Liver (tissue), 9 donors: ENCODE measurements around the gene ADRA2C. TPM values are rescaled to one million over a fixed set of nuclear protein-coding genes. Genes with fewer than 3 reads are reported as not detected.

Experiments
- DNase-seq: peaks from one replicate; pipeline ENCODE4 v3.0.0-alpha.2; 2017; ENCODE audit warnings: low spot score
- H3K27ac ChIP-seq, 2 donors: one replicate each; pipeline ENCODE4 v1.7.0; 2013; ENCODE audit warnings: inconsistent platforms in 2 of 2, low read length in 2 of 2, control low read depth in 1 of 2, low read depth in 1 of 2, mild to moderate bottlenecking in 1 of 2
- H3K27me3 ChIP-seq, 4 donors: one replicate each; pipeline versions ENCODE4 v1.6.1 to v1.7.0; 2013; ENCODE audit warnings: low read length in 3 of 4, inconsistent platforms in 1 of 4, mild to moderate bottlenecking in 1 of 4, moderate library complexity in 1 of 4; ENCODE audit not compliant: control insufficient read depth in 4 of 4, insufficient read depth in 4 of 4
- H3K36me3 ChIP-seq, 4 donors: one replicate each; pipeline versions ENCODE4 v1.6.1 to v1.7.0; 2013; ENCODE audit warnings: low read length in 3 of 4, mild to moderate bottlenecking in 3 of 4, low read depth in 1 of 4, moderate library complexity in 1 of 4; ENCODE audit not compliant: control insufficient read depth in 4 of 4, insufficient read depth in 3 of 4
- H3K4me1 ChIP-seq, 4 donors: one replicate each; pipeline versions ENCODE4 v1.6.1 to v1.7.0; 2013; ENCODE audit warnings: low read length in 3 of 4, mild to moderate bottlenecking in 3 of 4, moderate library complexity in 1 of 4; ENCODE audit not compliant: control insufficient read depth in 4 of 4, insufficient read depth in 4 of 4
- H3K4me3 ChIP-seq, 3 donors: one replicate each; pipeline versions ENCODE4 v1.6.1 to v1.7.0; 2013; ENCODE audit warnings: low read length in 3 of 3, control low read depth in 1 of 3, low read depth in 1 of 3, mild to moderate bottlenecking in 1 of 3
- H3K9ac ChIP-seq, 2 donors: one replicate each; pipeline ENCODE4 v1.7.0; 2013; ENCODE audit warnings: low read length in 2 of 2, mild to moderate bottlenecking in 2 of 2, moderate library complexity in 2 of 2, control low read depth in 1 of 2, low read depth in 1 of 2
- H3K9me3 ChIP-seq, 4 donors: one replicate each; pipeline versions ENCODE4 v1.6.1 to v1.7.0; 2013; ENCODE audit warnings: low read length in 3 of 4; ENCODE audit not compliant: control insufficient read depth in 4 of 4
- EGR1 ChIP-seq, 2 donors: IDR thresholded peaks; 2 replicates each; pipeline ENCODE4 v1.6.1; 2016 to 2018; ENCODE audit warnings: antibody characterized with exemption in 2 of 2, low read depth in 2 of 2
- FOXA1 ChIP-seq: IDR thresholded peaks from 2 replicates; pipeline ENCODE4 v1.6.1; 2016; ENCODE audit warnings: antibody characterized with exemption
- FOXA2 ChIP-seq: IDR thresholded peaks from 2 replicates; pipeline ENCODE4 v1.6.1; 2016; ENCODE audit warnings: antibody characterized with exemption
- GABPA ChIP-seq, 2 donors: IDR thresholded peaks in 1 of 2; conservative IDR thresholded peaks in 1 of 2; 2 replicates each; pipeline ENCODE4 v1.6.1; 2016; ENCODE audit warnings: antibody characterized with exemption in 2 of 2, mild to moderate bottlenecking in 1 of 2, moderate library complexity in 1 of 2
- HNF4A ChIP-seq, 2 donors: conservative IDR thresholded peaks; 2 replicates each; pipeline ENCODE4 v1.6.1; 2016; ENCODE audit warnings: antibody characterized with exemption in 2 of 2, mild to moderate bottlenecking in 2 of 2
- HNF4G ChIP-seq: IDR thresholded peaks from 2 replicates; pipeline ENCODE4 v1.6.1; 2016; ENCODE audit warnings: antibody characterized with exemption
- JUND ChIP-seq, 2 donors: IDR thresholded peaks; 2 replicates each; pipeline ENCODE4 v1.6.1; 2016; ENCODE audit warnings: antibody characterized with exemption in 2 of 2
- NR2F2 ChIP-seq: IDR thresholded peaks from 2 replicates; pipeline ENCODE4 v1.6.1; 2016; ENCODE audit warnings: antibody characterized with exemption
- RAD21 ChIP-seq, 2 donors: IDR thresholded peaks; 2 replicates each; pipeline ENCODE4 v1.6.1; 2016; ENCODE audit warnings: antibody characterized with exemption in 2 of 2, mild to moderate bottlenecking in 2 of 2
- RXRA ChIP-seq, 2 donors: IDR thresholded peaks; 2 replicates each; pipeline ENCODE4 v1.6.1; 2017 to 2018; ENCODE audit warnings: antibody characterized with exemption in 2 of 2, mild to moderate bottlenecking in 1 of 2
- SP1 ChIP-seq: IDR thresholded peaks from 2 replicates; pipeline ENCODE4 v1.6.1; 2018; ENCODE audit warnings: antibody characterized with exemption, mild to moderate bottlenecking
- TAF1 ChIP-seq: conservative IDR thresholded peaks from 2 replicates; pipeline ENCODE4 v1.6.1; 2016; ENCODE audit warnings: antibody characterized with exemption, mild to moderate bottlenecking
- YY1 ChIP-seq: IDR thresholded peaks from 2 replicates; pipeline ENCODE4 v1.6.1; 2016; ENCODE audit warnings: antibody characterized with exemption, mild to moderate bottlenecking
- WGBS: extraction: QIAGEN DNeasy Blood & Tissue Kit; methylation state at CpG from one replicate; pipeline ENCODE4 v1.1.7; 2013; 5-methylcytosine and 5-hydroxymethylcytosine counted together
- polyA plus RNA-seq, 2 donors: library from polyadenylated mRNA; stranded (reverse) in 1 of 2; unstranded in 1 of 2; fragments of 200-250 nt in 1 of 2; fragments of >200 nt in 1 of 2; fragmentation: Nextera tagmentation in 1 of 2; extraction: Ambion mirVana in 1 of 2; gene quantifications; one replicate each; pipeline versions ENCODE4 v1.2.1 to v1.2.3, GENCODE V29; 2013 to 2015
- total RNA-seq, 2 donors: library from RNA; depleted of rRNA; stranded (reverse); fragments of >200 nt; gene quantifications; one replicate each; pipeline ENCODE4 v1.2.3, GENCODE V29; 2014
- TF ChIP-seq, protein P1 (sequence below): IDR thresholded peaks from 2 replicates; pipeline ENCODE4 v1.6.1; 2016; ENCODE audit warnings: antibody characterized with exemption
- TF ChIP-seq, protein P2 (sequence below): IDR thresholded peaks from 2 replicates; pipeline ENCODE4 v1.6.1; 2016; ENCODE audit warnings: antibody characterized with exemption
- TF ChIP-seq, protein P3 (sequence below): IDR thresholded peaks from 2 replicates; pipeline ENCODE4 v1.6.1; 2016; ENCODE audit warnings: antibody characterized with exemption
- TF ChIP-seq, protein P4 (sequence below): IDR thresholded peaks from 2 replicates; pipeline ENCODE4 v1.6.1; 2016; ENCODE audit warnings: antibody characterized with exemption, mild to moderate bottlenecking
- donor health status: healthy.
- donor health status: healthy.
- donor health status: healthy.
- donor health status: healthy.
- donor health status: healthy.

ADRA2C gene
- total and polyA plus RNA-seq, 4 donors = 0.19 to 1.1 (median 0.28) TPM; not detected in 1

DNA sequence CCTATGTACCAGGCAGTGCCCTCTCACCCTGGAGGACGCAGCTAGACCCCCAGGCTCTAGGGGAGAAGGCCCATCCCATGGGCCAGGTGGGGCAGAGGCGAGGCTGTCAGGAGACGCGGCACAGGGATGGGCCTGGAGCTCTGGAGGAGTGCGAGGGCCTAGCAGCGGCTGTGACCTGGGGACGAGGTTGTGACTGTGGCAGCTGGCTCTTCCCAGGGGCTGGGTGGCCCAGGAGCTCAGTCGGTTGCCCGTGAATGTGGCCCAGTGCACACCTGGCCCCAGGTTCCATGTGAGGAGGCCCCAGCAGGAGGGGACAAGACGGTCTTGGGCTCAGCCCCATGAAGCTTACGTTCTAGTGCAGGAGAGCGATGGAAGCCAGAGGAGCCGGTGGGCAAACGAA, 31.0 kb upstream of the ADRA2C start:
- no peak overlapping the region for H3K4me3 ChIP-seq
- no peaks in the 10 kb centered on the region for H3K9me3 ChIP-seq
- H3K9ac ChIP-seq = no peak overlapping the region
- WGBS = 88% methylated on average over 14 of the region's 14 CpGs
- H3K27me3 ChIP-seq = peaks cover 0 to 3% (median 0%) of the 10 kb centered on the region in 4 donors
- H3K27ac ChIP-seq = no peak overlapping the region
- H3K4me1 ChIP-seq = no peaks in the 10 kb centered on the region
- no peaks in the 10 kb centered on the region for H3K36me3 ChIP-seq
- no peak for DNase-seq
- no peak for TF ChIP-seq EGR1 (IDR thresholded peaks at IDR 0.05; ENCODE audit: low read depth in 2 of 2)
- TF ChIP-seq, protein P1, sequence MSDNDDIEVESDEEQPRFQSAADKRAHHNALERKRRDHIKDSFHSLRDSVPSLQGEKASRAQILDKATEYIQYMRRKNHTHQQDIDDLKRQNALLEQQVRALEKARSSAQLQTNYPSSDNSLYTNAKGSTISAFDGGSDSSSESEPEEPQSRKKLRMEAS = no peak
- no peak for TF ChIP-seq NR2F2
- TF ChIP-seq GABPA (IDR thresholded peaks at IDR 0.05 in 1 of 2, conservative IDR thresholded peaks at IDR 0.05 in 1 of 2) = no peak
- no peak for TF ChIP-seq YY1
- TF ChIP-seq FOXA2 = no peak

GRCh38 chr4:3736290-3736689, 29.9 kb upstream of the ADRA2C start:
- no peaks in the 10 kb centered on the region for H3K9me3 ChIP-seq
- TF ChIP-seq FOXA1 = no peak
- no peak for TF ChIP-seq TAF1
- no peak for TF ChIP-seq EGR1 (IDR thresholded peaks at IDR 0.05; ENCODE audit: low read depth in 2 of 2)
- TF ChIP-seq SP1 = no peak
- TF ChIP-seq RXRA (IDR thresholded peaks at IDR 0.05) = no peak
- no peak for TF ChIP-seq GABPA (IDR thresholded peaks at IDR 0.05 in 1 of 2, conservative IDR thresholded peaks at IDR 0.05 in 1 of 2)
- TF ChIP-seq, protein P1 = no peak
- TF ChIP-seq JUND (IDR thresholded peaks at IDR 0.05) = no peak
- no peak for TF ChIP-seq RAD21 (IDR thresholded peaks at IDR 0.05)
- TF ChIP-seq, protein P2, sequence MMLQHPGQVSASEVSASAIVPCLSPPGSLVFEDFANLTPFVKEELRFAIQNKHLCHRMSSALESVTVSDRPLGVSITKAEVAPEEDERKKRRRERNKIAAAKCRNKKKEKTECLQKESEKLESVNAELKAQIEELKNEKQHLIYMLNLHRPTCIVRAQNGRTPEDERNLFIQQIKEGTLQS = no peak
- TF ChIP-seq, protein P3, sequence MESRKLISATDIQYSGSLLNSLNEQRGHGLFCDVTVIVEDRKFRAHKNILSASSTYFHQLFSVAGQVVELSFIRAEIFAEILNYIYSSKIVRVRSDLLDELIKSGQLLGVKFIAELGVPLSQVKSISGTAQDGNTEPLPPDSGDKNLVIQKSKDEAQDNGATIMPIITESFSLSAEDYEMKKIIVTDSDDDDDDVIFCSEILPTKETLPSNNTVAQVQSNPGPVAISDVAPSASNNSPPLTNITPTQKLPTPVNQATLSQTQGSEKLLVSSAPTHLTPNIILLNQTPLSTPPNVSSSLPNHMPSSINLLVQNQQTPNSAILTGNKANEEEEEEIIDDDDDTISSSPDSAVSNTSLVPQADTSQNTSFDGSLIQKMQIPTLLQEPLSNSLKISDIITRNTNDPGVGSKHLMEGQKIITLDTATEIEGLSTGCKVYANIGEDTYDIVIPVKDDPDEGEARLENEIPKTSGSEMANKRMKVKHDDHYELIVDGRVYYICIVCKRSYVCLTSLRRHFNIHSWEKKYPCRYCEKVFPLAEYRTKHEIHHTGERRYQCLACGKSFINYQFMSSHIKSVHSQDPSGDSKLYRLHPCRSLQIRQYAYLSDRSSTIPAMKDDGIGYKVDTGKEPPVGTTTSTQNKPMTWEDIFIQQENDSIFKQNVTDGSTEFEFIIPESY = no peak
- TF ChIP-seq FOXA2 = no peak
- TF ChIP-seq NR2F2 = no peak
- peaks cover 0 to 3% (median 0%) of the 10 kb centered on the region in 4 donors for H3K27me3 ChIP-seq

DNA sequence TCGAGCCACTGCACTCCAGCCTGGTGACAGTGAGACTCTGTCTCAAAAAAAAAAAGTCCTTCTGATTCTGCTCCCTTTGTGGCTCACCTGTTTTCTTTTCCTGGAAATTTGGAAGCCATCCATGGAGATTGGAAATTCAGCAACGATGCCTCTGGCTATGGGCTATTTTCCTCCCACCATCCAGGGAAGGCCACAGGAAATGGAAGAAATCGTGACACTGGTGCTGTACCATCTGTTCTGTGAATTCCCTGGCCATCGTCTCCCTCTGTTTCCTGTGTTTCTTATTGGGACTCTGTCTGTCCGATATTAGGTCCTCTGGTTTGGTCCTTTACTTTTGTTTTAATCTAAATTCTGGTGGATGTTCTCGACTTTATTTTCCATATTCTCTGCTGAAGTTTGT, 29.4 kb upstream of the ADRA2C start:
- H3K27me3 ChIP-seq = peaks cover 0 to 3% (median 0%) of the 10 kb centered on the region in 4 donors
- WGBS = 60% methylated on average over 6 of the region's 6 CpGs

More at GRCh38 chr4:3736290-3736689, 29.9 kb upstream of the ADRA2C start:
- Histone ChIP-seq H3K27ac (no peak overlapping the region), H3K4me3 (no peak overlapping the region), H3K9ac (no peak overlapping the region), H3K36me3 (no peaks in the 10 kb centered on the region), H3K4me1 (no peaks in the 10 kb centered on the region)
- 71% methylated on average over 5 of the region's 5 CpGs for WGBS
- DNase-seq = no peak

More for the DNA sequence above, 29.4 kb upstream of the ADRA2C start:
- H3K9me3 ChIP-seq = no peaks in the 10 kb centered on the region
- DNase-seq = no peak
- no peaks in the 10 kb centered on the region for H3K4me1 ChIP-seq
- no peaks in the 10 kb centered on the region for H3K36me3 ChIP-seq
- TF ChIP-seq FOXA1 = no peak
- TF ChIP-seq NR2F2 = no peak
- TF ChIP-seq EGR1 (IDR thresholded peaks at IDR 0.05; ENCODE audit: low read depth in 2 of 2) = no peak
- TF ChIP-seq TAF1 = no peak
- TF ChIP-seq, protein P4, sequence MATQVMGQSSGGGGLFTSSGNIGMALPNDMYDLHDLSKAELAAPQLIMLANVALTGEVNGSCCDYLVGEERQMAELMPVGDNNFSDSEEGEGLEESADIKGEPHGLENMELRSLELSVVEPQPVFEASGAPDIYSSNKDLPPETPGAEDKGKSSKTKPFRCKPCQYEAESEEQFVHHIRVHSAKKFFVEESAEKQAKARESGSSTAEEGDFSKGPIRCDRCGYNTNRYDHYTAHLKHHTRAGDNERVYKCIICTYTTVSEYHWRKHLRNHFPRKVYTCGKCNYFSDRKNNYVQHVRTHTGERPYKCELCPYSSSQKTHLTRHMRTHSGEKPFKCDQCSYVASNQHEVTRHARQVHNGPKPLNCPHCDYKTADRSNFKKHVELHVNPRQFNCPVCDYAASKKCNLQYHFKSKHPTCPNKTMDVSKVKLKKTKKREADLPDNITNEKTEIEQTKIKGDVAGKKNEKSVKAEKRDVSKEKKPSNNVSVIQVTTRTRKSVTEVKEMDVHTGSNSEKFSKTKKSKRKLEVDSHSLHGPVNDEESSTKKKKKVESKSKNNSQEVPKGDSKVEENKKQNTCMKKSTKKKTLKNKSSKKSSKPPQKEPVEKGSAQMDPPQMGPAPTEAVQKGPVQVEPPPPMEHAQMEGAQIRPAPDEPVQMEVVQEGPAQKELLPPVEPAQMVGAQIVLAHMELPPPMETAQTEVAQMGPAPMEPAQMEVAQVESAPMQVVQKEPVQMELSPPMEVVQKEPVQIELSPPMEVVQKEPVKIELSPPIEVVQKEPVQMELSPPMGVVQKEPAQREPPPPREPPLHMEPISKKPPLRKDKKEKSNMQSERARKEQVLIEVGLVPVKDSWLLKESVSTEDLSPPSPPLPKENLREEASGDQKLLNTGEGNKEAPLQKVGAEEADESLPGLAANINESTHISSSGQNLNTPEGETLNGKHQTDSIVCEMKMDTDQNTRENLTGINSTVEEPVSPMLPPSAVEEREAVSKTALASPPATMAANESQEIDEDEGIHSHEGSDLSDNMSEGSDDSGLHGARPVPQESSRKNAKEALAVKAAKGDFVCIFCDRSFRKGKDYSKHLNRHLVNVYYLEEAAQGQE = no peak
- no peak for TF ChIP-seq RAD21 (IDR thresholded peaks at IDR 0.05)
- TF ChIP-seq, protein P2 = no peak
- no peak for TF ChIP-seq SP1
- TF ChIP-seq JUND (IDR thresholded peaks at IDR 0.05) = no peak
- TF ChIP-seq, protein P1 = no peak
- no peak for TF ChIP-seq RXRA (IDR thresholded peaks at IDR 0.05)
- no peak for TF ChIP-seq YY1
- TF ChIP-seq GABPA (IDR thresholded peaks at IDR 0.05 in 1 of 2, conservative IDR thresholded peaks at IDR 0.05 in 1 of 2) = no peak
- TF ChIP-seq, protein P3 = no peak
- no peak for TF ChIP-seq HNF4A (conservative IDR thresholded peaks at IDR 0.05)
- TF ChIP-seq HNF4G = no peak
- H3K4me3 ChIP-seq = no peak overlapping the region
- no peak overlapping the region for H3K9ac ChIP-seq
- H3K27ac ChIP-seq = no peak overlapping the region
